GM18868 (cell line): ENCODE results near the gene ARMS2.

Source experiments
- ATAC-seq: cut with Tn5 transposase; IDR thresholded peaks from one replicate; pipeline ENCODE4 v1.9.1; 2021; ENCODE audit warnings: mild to moderate bottlenecking, moderate library complexity; ENCODE audit not compliant: unreplicated experiment

The ARMS2 gene

DNA sequence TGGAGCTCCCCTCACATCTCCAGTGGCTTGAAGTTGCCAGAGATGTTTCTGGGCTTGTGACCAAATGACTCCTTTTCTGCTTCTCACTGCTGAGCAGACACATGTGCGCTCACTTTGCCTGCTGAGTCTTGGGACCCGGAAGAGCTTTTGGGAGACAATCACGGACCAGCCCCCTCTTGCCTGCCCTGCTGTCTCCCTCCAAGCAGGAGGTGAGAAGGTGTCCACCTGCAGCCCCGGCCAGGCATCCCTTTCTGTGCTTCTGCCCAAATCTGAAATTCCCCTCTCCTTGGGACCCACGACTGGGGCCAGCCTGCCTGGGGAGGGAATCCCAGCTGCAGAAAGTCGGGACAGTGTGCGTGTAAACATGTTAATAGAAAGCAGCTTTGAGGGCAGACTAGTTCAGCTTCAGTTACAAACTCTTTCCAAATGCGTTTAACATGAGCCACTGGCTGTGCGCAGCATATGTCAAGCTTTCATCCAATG is 38.6 kb downstream of the ARMS2 start:
- no peak for ATAC-seq

DNA sequence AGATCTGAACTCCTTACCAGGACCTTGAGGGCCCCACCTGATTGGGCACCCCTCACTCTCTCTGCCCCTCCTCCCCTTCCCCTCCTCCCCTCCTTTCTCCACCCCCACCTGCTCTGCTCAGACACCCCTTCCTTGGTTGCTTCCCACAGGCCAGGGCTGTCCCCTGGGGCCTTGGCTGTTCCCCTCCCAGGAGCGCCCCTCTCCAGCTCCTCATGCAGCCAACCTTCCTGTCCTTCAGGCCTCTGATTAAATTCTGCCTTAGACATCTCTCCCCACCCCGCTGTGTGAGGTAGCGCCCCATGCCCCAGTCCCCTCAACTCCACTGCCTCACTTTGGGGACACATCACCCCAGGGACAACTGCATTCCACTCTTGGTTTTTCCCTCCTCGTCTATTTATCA is 39.3 kb downstream of the ARMS2 start:
- no peak for ATAC-seq

DNA sequence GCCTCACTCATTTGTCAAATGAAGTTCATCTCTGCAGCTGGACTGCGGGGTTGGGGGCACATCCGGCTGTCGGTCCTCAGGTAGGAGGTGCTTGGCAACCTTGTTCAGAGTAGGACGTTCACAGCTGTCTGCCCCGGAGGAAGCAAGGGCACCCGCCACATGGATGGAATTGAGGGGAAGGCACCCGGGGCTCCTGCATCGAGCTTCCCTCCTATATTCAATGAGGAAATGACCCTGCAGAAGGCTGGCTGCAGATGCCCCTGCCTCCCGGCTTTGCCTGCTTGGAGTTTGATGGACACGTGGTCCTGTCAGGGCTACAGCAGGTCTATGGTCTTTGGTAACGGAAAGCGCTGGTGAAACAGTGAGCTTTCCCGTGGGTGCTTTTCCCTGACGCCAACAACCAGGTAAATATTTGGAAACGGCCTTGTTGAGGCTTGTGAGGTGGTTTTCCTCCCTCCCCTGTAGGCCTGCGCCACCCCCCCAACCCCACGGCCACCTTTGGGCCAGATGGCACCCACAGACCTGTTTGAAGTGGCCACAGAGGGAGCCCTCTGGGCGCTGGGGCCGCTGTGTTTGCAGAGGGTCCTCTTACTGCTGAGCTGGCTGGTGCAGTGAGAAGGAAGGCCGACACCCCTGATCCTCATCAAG is 39.8 kb downstream of the ARMS2 start:
- no peak for ATAC-seq

DNA sequence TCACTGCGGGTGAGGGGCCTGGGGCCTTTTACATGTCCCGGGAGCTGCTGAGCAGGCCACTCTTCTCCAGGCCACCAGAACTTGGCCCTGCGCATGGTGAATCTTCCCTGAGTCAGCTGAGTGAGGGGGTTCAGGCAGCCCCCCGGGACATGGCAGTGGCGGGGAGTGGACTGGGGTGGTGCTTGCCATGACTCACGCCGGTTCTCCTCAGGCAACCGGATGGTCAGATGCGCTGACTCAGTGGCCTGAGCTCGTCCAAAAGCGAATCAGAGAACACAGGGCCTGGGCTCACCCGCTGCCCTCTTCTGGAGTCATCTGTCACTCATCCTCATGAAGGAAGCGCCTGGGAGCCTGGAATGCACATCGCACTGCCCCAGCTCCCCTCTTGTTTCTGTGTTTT is 40.4 kb downstream of the ARMS2 start:
- ATAC-seq = no peak

DNA sequence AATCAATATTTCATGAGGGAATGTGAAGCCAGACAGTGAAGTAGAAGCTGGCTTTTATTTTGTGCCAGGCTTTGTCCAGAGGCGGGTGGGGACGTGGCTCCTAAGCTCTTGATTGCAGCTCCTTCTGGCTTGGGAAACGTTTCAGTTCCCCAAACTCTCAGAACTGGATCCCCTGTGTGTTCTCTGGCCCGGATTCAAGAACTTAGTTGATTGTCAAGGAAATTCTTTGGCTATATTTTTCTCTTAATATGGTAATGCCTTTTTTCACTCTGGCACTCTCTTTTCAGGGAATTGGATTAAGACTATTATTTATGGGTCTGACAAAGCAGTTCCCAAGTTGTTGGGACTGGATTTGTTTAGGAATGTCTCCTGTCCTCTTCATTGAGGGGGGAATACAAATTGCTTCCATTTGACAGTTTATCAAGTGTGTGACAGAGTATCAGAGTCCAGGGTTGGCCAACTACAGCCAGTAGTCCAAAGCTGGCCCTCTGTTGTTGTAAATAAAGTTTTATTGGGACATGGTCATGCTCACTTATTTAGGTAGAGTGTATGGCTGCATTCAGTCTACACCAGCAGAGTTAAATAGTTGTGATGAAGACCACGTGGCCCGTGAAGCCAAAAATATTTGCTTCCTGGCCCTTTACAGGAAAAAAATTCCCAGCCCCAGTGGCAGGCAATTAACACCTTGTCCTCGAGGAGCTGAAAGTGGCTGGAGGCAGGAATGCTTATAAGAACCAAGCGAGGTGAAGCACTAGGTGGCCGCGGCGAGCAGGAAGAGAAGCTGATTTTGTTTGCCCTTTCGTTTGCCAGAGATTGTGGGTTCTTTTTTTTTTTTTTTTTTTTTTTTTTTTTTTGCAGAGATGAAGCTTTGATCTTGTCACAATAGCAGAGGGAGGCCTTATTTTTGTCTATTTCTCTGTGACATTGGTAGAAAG is 41.2 kb downstream of the ARMS2 start:
- no peak for ATAC-seq

DNA sequence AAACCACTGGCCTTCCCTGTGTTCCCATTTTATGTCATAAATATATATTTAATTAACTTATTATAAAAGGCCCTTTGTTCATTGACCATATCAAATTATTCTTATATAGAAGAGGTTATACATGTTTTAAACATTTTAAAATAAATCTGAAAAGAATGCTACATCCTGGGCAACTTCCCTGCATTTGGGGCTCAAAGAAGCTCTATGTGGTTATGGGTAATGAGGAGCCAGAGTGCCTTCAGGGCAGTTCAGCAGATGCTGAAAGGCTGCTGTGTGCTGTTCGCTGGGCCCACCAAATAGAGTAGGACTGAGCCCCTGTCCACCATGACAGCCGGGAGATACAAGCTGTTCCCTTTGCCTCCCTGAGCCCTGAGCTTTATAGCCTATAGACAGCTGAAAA is 42.8 kb downstream of the ARMS2 start:
- no peak for ATAC-seq

DNA sequence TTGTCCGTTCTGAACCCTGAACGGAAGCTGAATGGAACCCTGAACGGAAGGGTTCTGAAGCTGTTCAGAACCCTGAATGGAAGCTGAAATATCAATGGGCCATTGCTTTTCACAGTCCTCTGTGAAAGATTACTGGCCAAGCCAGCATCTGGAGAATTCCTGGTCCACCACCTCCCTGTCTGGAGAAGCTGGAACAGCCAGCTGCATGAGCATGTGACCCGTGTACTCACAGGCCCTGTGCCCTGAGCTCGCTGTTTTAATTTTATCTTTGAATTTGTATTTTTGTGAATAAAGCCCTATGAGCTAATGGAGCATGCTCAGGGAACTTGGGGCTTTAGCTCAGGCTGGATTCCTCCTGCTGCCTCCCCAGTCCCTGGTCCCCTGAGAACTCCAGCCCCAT is 44.1 kb downstream of the ARMS2 start:
- no peak for ATAC-seq

DNA sequence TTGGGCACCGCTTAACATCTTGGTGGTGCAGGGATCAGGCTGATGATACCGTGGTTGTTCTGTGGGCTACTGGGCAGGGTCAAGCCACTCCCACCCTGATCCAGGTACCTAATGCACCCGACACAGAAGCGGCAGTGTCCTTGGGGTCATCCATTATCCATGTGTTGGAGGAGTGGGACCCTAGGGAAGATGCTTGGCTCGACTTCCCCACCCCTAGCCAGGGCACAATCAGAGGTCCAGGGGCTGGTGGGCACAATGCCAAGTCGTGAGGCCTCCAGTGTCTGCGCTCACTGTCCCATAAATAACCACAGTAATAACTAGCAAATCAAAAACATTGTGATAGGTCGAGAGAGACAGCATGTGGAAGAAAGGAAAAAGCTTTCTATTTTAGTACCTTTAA is 44.6 kb downstream of the ARMS2 start:
- no peak for ATAC-seq

DNA sequence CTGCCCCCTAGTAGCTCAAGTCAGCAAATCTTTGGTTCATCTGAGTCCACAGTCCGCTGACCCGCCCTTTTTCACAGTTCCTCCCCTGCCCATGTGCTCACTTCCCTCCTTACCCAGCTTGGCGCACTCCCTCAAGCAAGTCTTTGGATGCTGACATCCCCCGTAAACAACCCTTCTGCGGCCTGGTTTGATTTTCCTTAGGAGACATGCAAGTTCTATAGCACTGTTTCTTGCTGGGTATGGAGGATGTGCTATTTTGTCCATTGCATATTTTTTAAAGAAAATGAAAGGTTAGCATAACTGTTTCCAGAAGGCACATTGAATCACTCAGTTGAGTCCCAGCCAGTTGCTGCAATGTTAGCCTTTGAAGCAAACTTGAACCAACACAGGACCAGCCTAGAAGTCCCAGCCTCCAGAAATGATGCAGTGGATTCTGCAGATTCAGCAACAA is 45.1 kb downstream of the ARMS2 start:
- no peak for ATAC-seq

DNA sequence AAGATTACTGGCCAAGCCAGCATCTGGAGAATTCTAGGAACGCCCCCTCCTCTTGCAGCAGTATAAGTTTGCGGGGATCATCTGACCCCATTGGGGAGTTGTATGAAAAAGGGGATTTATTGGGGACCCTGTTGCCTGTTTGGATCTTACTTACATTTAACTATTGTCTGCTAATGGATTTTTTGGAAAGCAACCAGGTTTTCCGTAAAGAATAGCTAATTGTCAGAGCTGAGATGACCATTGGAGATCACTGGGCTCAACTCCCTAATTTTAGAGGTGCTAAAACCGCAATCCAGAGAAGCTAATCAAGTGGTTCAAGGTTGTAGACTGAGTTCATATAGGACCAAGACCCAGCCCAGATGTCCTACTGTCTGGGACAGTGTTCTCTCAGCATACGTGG is 45.7 kb downstream of the ARMS2 start:
- ATAC-seq = no peak

DNA sequence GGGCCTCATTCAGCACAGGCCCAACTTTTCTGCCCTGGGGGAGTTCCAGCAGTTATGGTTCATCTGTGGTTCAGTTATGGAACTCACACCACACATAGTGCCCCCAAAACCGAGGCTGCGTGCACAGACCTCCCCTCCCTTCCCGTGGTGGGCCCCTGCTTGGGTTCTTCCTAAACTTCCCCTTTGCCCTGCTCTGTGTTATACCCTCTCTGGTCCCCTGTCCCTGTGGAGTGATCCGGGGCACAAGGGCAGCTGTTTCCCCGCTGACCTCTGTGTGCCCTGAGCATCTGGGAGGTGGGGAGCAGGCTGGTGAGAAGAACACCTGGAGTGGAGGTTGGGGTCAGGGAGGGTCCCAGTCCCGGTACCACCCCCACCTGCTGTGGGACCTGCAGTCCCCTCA is 46.3 kb downstream of the ARMS2 start:
- no peak for ATAC-seq

DNA sequence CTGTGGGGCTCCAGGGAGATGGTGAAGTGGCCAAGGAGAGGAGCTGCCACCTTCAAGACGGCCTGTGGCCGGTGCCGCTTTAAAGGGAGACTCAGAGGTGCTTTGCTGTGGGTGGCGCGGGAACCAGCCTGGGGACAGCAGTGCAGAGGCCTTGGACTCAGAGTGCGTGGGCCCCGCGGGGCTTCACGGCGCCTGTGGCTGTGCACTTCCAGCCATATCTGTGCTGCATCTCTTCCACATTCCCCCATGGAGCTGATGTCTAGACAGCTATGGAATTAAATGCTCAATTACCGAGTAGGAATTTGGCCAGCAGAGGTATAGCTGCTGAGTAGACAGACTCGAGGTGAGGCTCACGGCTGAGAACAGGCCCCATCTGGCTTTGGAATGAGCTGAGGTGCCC is 48.6 kb downstream of the ARMS2 start:
- ATAC-seq = no peak

DNA sequence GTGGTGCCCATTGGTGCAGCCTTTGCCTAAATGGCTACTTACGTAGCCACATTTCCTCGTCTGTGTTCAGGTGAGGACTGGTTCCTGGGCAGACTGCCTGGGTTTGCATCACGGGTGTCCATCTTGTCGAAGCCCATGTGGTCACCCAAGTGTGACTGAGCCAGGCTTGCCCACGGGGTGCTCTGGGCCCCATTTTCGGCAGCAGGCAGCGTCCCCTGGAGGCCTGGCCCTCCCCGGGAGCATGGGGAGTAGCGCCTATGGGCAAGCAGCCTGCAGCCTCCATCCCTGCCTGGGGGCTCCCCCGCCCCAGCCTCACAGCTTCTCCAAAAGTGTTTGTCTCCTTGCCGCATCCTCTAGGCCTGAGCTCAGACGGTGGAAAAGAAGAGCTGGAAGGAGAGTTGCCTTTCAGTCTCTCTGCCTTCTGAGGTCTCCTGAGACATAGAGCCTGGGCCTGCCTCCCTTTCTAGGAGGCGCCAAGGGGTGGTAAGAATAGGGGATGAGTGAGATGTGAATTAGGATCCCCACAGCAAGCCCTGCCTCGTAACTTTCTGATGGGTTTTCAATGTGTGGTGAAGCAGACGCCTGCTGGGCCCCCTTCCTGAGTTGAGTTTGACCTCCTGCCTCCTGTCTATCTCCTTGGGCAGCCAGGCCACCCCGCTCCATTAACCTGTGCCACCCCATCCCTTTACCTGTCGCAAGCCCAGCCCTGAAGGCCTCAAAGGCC is 49.6 kb downstream of the ARMS2 start:
- no peak for ATAC-seq

DNA sequence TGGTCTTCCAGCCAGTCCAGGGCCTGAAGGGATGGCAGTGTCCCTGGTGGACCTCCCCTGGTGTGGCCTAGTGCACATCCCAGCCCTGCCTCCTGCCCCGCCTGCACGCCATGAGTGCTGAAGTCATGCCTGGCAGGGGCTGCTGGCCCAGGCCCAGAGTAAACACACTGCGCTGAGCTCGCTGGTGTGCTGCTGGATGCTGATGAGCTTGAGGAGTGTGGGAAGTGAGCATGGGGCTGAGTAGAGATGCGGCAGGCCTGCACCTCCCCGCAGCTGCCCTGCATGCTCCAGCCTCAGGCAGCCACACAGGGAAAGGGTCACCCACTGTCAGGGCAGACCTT is 50.1 kb downstream of the ARMS2 start:
- ATAC-seq = no peak

DNA sequence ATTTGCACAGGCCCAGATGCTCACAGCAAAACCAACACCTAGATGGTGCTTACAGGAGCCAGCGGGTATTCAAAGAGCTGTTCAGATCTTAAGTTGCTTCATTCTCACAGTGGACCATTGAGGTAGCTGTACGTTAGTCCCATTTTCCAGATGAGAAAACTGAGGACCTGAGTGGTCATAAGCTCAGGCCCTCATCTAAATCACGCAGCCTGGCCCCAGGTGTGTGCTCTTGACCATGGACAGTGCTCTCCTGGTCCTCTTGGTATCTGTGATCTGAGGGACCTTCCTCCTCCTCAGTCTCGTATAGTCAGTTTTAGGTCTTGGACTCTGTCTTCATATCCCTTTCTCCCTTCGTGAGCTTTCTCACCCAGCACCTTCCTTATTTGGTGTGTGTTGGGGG is 50.6 kb downstream of the ARMS2 start:
- no peak for ATAC-seq

DNA sequence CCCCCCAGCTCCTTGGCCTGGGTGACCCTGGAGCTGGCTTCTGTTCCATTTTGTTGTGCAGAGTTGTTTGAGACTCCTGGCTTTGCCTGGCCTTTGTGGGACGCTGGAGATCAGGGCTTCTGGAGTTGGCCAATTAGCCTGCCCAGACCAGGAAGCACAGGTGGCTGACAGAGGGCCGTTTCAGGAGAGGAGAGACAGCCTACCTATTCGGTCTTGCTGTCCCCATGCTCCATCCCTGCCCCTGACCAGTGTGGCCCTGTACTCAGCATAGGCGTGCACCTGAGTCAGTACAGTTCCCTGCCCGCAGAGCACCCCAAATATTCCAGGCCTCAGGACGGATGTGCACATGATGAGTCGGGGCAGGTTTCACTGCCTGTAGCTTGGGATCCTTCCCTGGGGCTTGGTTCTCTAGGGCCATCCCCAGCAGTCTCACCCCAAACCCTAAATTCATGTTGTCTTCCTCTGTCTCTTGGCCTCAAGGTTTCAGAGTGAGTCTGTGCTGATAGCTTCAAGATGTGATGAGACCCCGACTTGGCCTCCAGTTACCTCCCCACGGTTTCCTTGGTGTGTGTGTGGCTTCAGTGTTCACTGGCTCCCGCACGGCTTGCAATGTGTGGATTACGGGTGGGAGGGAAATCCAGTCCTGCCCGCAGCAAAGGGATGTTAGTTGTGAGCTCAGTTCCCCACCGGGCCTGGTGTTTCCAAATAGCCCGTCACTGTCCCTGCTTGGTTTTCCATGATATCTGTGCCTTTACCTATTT is 51.6 kb downstream of the ARMS2 start:
- no peak for ATAC-seq
